ENCODE data around the gene WFDC1.

Gene WFDC1

GRCh38 chr16:84378567-84378966, 83.9 kb downstream of the WFDC1 start:
- no peaks in the 10 kb centered on the region for H4K20me1 ChIP-seq (ENCODE audit: insufficient read depth, low read length, poor library complexity, severe bottlenecking)

GRCh38 chr16:84379008-84379708, 84.5 kb downstream of the WFDC1 start:
- no peak overlapping the region for H3K9ac ChIP-seq (ENCODE audit: low read depth, low read length, poor library complexity, severe bottlenecking)
- H3K9me2 ChIP-seq (replicated peaks; ENCODE audit: low read depth, low read length) = no peaks in the 10 kb centered on the region
- H4K20me1 ChIP-seq (ENCODE audit: insufficient read depth, low read length, poor library complexity, severe bottlenecking) = no peaks in the 10 kb centered on the region
- H3K4me2 ChIP-seq (ENCODE audit: low read depth, low read length, poor library complexity, severe bottlenecking) = no peak overlapping the region
- H3K36me3 ChIP-seq (ENCODE audit: insufficient read depth, low read length) = no peaks in the 10 kb centered on the region
- no peak overlapping the region for H3K4me3 ChIP-seq (ENCODE audit: low read length, poor library complexity, severe bottlenecking)
- no peaks in the 10 kb centered on the region for H3F3A ChIP-seq (ENCODE audit: low read depth)
- H3K9me3 ChIP-seq (ENCODE audit: insufficient read depth, low read depth, low read length) = no peaks in the 10 kb centered on the region
- no peaks in the 10 kb centered on the region for H3K4me1 ChIP-seq (ENCODE audit: insufficient read depth, low read length, poor library complexity, severe bottlenecking)
- no peak overlapping the region for H2AFZ ChIP-seq (ENCODE audit: low read length)
- no peaks in the 10 kb centered on the region for H3K79me2 ChIP-seq (ENCODE audit: insufficient read depth, low read length)
- H3K27me3 ChIP-seq (ENCODE audit: insufficient read depth, low read length, poor library complexity, severe bottlenecking) = no peaks in the 10 kb centered on the region
- no peak for TF ChIP-seq CTCF (conservative IDR thresholded peaks at IDR 0.05; ENCODE audit: low read length)
- no peak for TF ChIP-seq EZH2phosphoT487 (IDR thresholded peaks at IDR 0.05; ENCODE audit: borderline replicate concordance)

More at GRCh38 chr16:84378567-84378966, 83.9 kb downstream of the WFDC1 start:
- no peaks in the 10 kb centered on the region for H3K9me2 ChIP-seq (replicated peaks; ENCODE audit: low read depth, low read length)
- H3K36me3 ChIP-seq (ENCODE audit: insufficient read depth, low read length) = no peaks in the 10 kb centered on the region
- no peaks in the 10 kb centered on the region for H3K9me3 ChIP-seq (ENCODE audit: insufficient read depth, low read depth, low read length)
- no peaks in the 10 kb centered on the region for H3F3A ChIP-seq (ENCODE audit: low read depth)
- H3K27me3 ChIP-seq (ENCODE audit: insufficient read depth, low read length, poor library complexity, severe bottlenecking) = no peaks in the 10 kb centered on the region
- no peaks in the 10 kb centered on the region for H3K79me2 ChIP-seq (ENCODE audit: insufficient read depth, low read length)
- H3K4me1 ChIP-seq (ENCODE audit: insufficient read depth, low read length, poor library complexity, severe bottlenecking) = no peaks in the 10 kb centered on the region
- H3K4me2 ChIP-seq (ENCODE audit: low read depth, low read length, poor library complexity, severe bottlenecking) = no peak overlapping the region
- H3K4me3 ChIP-seq (ENCODE audit: low read length, poor library complexity, severe bottlenecking) = no peak overlapping the region
- H3K9ac ChIP-seq (ENCODE audit: low read depth, low read length, poor library complexity, severe bottlenecking) = no peak overlapping the region
- TF ChIP-seq EZH2phosphoT487 (IDR thresholded peaks at IDR 0.05; ENCODE audit: borderline replicate concordance) (no peak), CTCF (conservative IDR thresholded peaks at IDR 0.05; ENCODE audit: low read length) (no peak)
- no peak overlapping the region for H2AFZ ChIP-seq (ENCODE audit: low read length)
